Pericardium fibroblast (primary cell): Measurements from ENCODE around the gene NACA. TPM values are rescaled to one million over a fixed set of nuclear protein-coding genes. Genes with fewer than 3 reads are reported as not detected.

ENCODE experiments used
- total RNA-seq: library from RNA; depleted of rRNA; stranded (reverse); fragments of >200 nt; gene quantifications from 2 replicates; pipeline ENCODE4 v1.2.3, GENCODE V29; 2015

The NACA gene
- total RNA-seq: 1,349 and 1,953 TPM in 2 replicates

DNA sequence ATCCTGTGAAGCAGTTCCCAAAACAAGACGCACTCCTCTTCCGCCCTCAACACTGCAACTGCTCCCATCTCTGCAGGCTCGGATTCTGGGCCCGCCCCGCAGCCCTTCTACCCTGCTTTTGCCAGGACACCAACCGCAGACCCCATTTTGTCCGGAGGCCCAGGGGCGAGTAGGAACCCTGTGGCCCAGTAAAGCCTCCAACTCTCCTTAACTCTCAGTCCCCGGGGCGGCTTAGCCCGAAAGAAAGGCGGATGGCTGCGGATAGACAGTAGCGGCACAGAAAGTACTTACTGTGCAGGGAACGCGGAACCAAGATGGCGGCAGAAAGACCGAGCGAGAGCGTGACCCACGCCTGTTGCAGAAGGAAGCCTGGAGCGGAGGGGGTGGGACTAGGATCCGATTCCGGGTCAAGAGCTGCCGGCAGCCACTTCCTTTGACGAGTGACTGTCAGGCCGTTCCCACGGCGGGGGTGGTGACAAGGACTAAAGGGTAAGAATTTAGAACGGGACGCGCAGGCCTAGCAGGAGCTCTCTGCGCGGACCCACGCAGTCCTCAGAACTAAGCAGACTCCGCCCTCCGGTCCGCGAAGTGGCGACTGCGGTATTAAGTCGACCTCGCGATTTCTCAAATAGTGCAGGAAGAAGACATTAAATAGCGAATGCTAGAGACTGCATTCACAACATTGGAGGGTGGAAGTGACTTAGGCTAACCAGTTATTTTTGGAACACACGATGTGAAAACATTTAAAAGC, at the start of gene NACA:
Gene NACA, minus strand, starts transcription at position 328 of the 751 bp plus-strand sequence. CDS start 778 bp downstream, outside the sequence.

DNA sequence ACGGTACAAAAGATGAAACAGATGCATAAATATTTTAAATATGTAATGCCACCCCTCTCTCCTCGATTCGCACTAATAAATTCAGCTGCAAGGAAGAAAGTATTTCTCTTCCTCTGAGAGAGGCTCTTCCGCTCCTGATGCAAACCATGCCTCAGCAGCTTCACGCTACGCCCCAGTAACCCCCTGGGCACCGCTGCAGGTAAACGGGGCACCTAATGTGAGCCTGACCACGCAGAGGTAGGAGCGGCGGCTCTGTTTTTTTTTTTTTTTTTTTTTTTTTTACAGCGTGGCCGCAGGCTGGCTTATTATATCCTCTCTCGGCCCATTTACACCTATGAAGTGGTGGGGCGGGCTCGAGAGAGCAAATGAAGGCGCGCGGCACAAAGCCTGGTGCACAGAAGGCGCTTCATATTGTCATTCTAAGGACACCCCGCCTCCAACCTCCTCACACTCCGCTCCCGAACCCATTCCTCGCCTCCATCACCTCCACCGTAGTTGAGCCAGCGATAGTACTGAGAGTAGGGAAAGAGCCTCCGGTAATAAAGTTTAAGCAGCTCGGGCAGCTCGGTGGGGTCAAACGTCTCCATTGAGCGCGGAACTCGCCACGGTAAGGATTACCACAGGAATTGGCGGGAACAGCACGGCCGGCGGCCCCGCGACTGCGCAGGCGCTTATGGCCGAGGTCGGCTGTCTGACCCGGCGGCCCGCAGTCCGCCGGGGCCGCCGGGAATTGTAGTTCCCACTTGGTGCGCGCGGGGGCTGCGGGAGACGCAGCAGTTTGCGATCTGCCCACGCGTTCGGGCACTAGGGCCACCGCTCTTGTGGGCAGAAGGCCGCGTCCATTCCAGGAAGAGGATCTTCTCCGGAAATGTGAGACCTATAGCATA, 26.9 kb upstream of the NACA start, which contains the start of gene PRIM1:
Gene PRIM1, minus strand, starts transcription at position 612 of the 887 bp plus-strand sequence. Its CDS starts 25 bp downstream, at position 587.

DNA sequence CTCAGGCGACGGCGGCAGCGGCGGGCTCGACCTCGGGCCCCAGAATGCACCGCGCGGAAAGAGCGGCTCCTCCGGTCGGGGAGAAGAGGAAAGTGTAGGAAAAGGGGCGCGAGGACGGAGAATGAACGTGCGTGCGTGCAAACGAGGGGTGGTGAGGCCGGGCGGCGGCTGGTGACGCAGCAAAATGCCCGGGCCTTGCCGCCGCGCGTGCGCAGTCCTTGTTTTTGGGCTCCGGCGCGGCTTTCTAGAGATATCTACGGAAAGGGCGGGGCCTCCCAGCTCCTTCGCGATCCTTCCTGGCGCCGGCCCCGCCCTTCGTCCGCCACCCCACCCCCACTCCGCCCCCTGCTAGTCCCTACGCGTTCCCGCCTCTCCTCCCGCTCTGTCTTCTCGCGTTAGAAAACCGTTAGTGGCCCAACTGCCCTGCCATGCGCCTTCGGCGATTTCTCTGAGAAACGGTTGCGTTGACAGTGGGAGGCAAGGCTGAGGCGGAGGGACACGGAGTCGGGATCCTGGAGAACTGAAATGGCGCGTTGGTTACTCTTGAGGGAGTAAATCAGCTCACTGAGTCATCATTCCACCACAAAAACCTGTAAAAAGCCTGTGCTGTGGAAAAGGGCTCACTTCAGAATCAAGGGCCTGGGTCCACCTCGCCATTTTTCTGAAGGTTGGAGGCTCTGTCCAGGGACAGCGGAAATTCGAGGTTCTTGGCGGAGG, 36.8 kb downstream of the NACA start, which contains the start of gene PTGES3:
Gene PTGES3, minus strand, starts transcription at position 156 of the 717 bp plus-strand sequence. CDS start 285 bp downstream, outside the sequence.

Other genes starting within 250 kb of the NACA start
- not detected in 2 replicates for gene GLS2, start 237.1 kb downstream of the NACA start, total RNA-seq
- 12.6 and 15.2 TPM in 2 replicates for gene RBMS2, start 203.5 kb downstream of the NACA start, total RNA-seq
- gene BAZ2A, start 95.0 kb downstream of the NACA start, total RNA-seq: 25.2 and 25.7 TPM in 2 replicates
- 334 and 373 TPM in 2 replicates for gene ATP5F1B, start 79.3 kb downstream of the NACA start, total RNA-seq
- 43.8 and 52.3 TPM in 2 replicates for gene PTGES3, start 37.0 kb downstream of the NACA start, total RNA-seq
- gene PRIM1, start 27.0 kb upstream of the NACA start, total RNA-seq: 2.5 and 3.4 TPM in 2 replicates
- gene HSD17B6, start 38.0 kb upstream of the NACA start, total RNA-seq: 0.43 and 0.47 TPM in 2 replicates
- gene SDR9C7, start 209.1 kb upstream of the NACA start, total RNA-seq: not detected in 2 replicates
- not detected in 2 replicates for gene RDH16, start 232.3 kb upstream of the NACA start, total RNA-seq